Endothelial cell (in vitro differentiated cells): ENCODE results near the gene IARS2. TPM values are rescaled to one million over a fixed set of nuclear protein-coding genes. Genes with fewer than 3 reads are reported as not detected.

Experiments used
- DNase-seq: peaks from one replicate; pipeline ENCODE4 v3.0.0; 2021; ENCODE audit warnings: low spot score
- H3K27ac Mint-ChIP-seq: one replicate; pipeline ENCODE4 v1.8.0; 2021; ENCODE audit warnings: mixed read lengths, inconsistent platforms; ENCODE audit not compliant: unreplicated experiment
- H3K27me3 Mint-ChIP-seq: one replicate; pipeline ENCODE4 v1.8.0; 2021; ENCODE audit warnings: mild to moderate bottlenecking, moderate library complexity, mixed read lengths, inconsistent platforms; ENCODE audit not compliant: unreplicated experiment
- H3K36me3 Mint-ChIP-seq: one replicate; pipeline ENCODE4 v1.8.0; 2021; ENCODE audit warnings: mild to moderate bottlenecking, low read depth, mixed read lengths, inconsistent platforms; ENCODE audit not compliant: unreplicated experiment
- H3K4me1 Mint-ChIP-seq: one replicate; pipeline ENCODE4 v1.8.0; 2021; ENCODE audit warnings: mild to moderate bottlenecking, mixed read lengths, inconsistent platforms; ENCODE audit not compliant: unreplicated experiment
- H3K4me3 Mint-ChIP-seq: one replicate; pipeline ENCODE4 v1.8.0; 2021; ENCODE audit warnings: mild to moderate bottlenecking, mixed read lengths, inconsistent platforms; ENCODE audit not compliant: unreplicated experiment
- H3K9me3 Mint-ChIP-seq: one replicate; pipeline ENCODE4 v1.8.0; 2021; ENCODE audit warnings: mixed read lengths, inconsistent platforms; ENCODE audit not compliant: unreplicated experiment
- CTCF ChIP-seq: fragments of 200-600 bp; sonication (generic); IDR thresholded peaks from one replicate; pipeline ENCODE4 v1.5.0; 2021; ENCODE audit warnings: antibody characterized with exemption; ENCODE audit not compliant: unreplicated experiment
- total RNA-seq: library from RNA; stranded (reverse); fragmentation: NEBNext Ultra II Directional; extraction: Animal tissue kit (Norgen Biotek cat#: 25700); gene quantifications from one replicate; pipeline ENCODE4 v1.2.1, GENCODE V29; 2021; ENCODE audit not compliant: unreplicated experiment

Gene IARS2
- total RNA-seq, 1 donor from 2014 or later: 60.3 TPM

- Mint-ChIP-seq H3K27ac (no peak overlapping the region), H3K9me3 (no peaks in the 10 kb centered on the region), H3K4me3 (no peak overlapping the region), H3K27me3 (peaks cover 3% of the 10 kb centered on the region), H3K36me3 (peaks cover 9% of the 10 kb centered on the region), H3K4me1 (peaks cover 7% of the 10 kb centered on the region)
- no peak for TF ChIP-seq CTCF
- no peak for DNase-seq
These were observed 30.6 kb downstream of the IARS2 start for GRCh38 chr1:220124542-220124941.

GRCh38 chr1:220127076-220127475, 33.1 kb downstream of the IARS2 start:
- TF ChIP-seq CTCF: no peak
- Mint-ChIP-seq H3K4me1 (peaks cover 8% of the 10 kb centered on the region), H3K4me3 (no peak overlapping the region), H3K36me3 (peaks cover 16% of the 10 kb centered on the region), H3K9me3 (no peaks in the 10 kb centered on the region), H3K27ac (peak overlapping the region; percentile 2), H3K27me3 (peaks cover 3% of the 10 kb centered on the region)
- DNase-seq: no peak

GRCh38 chr1:220129479-220130210, 35.7 kb downstream of the IARS2 start:
- H3K27me3 Mint-ChIP-seq: peaks cover 4% of the 10 kb centered on the region
- H3K36me3 Mint-ChIP-seq: peaks cover 27% of the 10 kb centered on the region
- H3K9me3 Mint-ChIP-seq: no peaks in the 10 kb centered on the region
- peaks cover 5% of the 10 kb centered on the region for H3K4me1 Mint-ChIP-seq
- H3K4me3 Mint-ChIP-seq: peak overlapping the region; percentile 19
- TF ChIP-seq CTCF: no peak
- DNase-seq: no peak
- H3K27ac Mint-ChIP-seq: no peak overlapping the region

DNA sequence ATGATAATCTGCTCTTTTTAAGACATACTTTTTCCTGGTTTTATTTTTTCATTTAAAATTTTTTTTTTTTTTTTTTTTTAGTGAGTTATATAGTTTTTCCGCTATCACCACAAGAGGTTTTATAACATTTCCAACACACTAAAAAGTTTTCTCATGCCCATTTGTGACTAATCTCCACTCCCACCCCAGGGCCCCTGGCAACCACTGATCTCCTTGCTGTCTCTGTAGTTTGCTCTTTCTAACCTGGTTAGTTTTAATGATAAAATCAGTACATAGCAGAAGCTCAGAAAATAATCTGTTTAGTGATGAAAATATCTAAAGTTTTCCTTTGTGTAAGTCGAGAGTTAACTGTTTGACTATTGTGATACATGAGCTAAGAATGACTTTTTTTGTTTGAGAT, 41.8 kb downstream of the IARS2 start:
- TF ChIP-seq CTCF: no peak
- Mint-ChIP-seq H3K36me3 (peaks cover 23% of the 10 kb centered on the region), H3K4me3 (no peak overlapping the region)

DNA sequence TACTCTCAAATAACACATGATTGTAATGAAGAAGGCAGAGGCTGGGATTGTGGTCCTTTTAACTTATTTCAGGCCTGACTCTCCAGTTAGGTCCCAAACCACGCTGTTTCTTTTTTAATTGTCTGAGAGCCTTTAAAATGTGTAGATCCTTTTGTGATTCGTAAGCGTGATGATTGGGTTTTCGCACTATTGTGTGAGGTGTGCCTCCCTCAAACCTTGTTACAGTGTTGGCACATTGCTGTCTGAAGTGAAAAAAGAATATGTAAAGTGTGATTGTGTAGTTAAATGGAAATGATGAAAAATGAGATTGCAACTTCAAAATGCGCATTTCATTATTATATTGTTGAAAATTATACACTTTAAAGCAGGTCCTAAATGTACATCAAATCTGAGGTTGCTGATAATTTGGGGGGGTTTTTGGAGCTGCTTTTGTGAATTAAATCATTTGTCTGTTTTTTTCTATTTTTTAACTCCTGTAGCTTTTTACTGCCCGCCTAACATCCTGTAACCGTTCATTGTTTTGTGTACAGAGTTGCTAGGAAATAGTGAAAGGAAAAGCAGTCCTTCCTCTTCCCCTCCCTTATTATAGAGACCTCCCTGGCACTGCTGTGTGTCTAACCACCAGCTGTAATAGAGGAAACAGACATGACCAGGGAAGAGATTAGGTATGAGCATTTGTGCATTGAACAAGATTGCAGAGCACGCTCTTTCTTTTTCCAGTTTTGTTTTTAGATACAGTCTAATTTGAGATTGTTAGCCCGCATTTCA, 43.3 kb downstream of the IARS2 start:
- no peak for TF ChIP-seq CTCF
- H3K36me3 Mint-ChIP-seq: peaks cover 34% of the 10 kb centered on the region
- peak; percentile 33 for DNase-seq
- no peaks in the 10 kb centered on the region for H3K9me3 Mint-ChIP-seq
- H3K4me1 Mint-ChIP-seq: peaks cover 13% of the 10 kb centered on the region
- peak overlapping the region; percentile 100 for H3K27ac Mint-ChIP-seq
- H3K27me3 Mint-ChIP-seq: peaks cover 3% of the 10 kb centered on the region
- peak overlapping the region; percentile 60 for H3K4me3 Mint-ChIP-seq

More for the DNA sequence above, 41.8 kb downstream of the IARS2 start:
- Mint-ChIP-seq H3K9me3 (no peaks in the 10 kb centered on the region), H3K27me3 (peaks cover 1% of the 10 kb centered on the region), H3K27ac (peak overlapping the region; percentile 73), H3K4me1 (peaks cover 15% of the 10 kb centered on the region)
- no peak for DNase-seq
